ENCODE measurements around the gene FGFR2. TPM values are rescaled to one million over a fixed set of nuclear protein-coding genes. Genes with fewer than 3 reads are reported as not detected.

FGFR2 gene
- total RNA-seq, 1 experiment from 2014 or later = 19.7 TPM

DNA sequence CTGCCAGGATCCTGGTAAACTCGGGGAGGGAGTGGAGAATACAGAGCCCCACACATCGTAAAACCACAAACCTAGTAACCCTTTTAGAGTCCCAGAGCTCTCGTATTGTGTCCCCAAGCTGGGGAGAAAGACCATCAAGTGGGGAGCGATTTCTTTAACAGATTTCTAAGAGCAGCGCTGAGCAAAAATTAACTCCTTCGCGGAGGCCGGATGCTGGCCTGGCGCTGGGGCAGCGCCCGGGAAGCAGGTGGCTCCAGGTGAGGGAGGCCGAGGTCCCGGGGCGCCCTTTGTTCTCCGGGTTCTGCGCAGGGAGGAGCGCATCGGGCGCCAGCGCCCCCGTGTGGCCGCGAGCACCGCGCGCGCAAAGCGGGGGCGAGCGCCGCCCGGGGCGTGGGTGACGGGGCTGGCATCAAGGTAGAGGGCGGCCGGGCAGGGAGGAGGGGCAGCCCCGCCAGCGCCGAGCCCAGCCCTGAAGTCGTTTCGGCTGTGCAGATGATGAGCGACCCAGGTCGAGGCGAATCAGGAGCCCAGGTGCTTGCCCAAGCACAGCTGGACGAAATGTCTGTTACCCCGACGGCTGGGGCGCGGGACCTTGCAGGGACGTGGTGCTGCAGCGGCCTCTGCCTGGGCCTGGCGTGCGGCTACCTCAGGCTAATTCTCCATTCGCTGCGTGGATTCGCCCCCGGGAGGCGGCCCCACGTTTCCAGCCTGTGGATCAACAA is 10.4 kb upstream of the FGFR2 start:
- DNase-seq (ENCODE audit: low read depth, low spot score) = peak; percentile 43
- ChIA-PET POLR2A (interaction anchor here (1.2 kb wide), 1 partner anchor 660 kb away, joined by 3 read pairs; no protein-coding TSS in a partner anchor), CTCF (interaction anchor here (0.7 to 2.0 kb wide), 7 partner anchors 16 to 660 kb away, joined by 3 to 11 read pairs (median 5); no protein-coding TSS in a partner anchor), RAD21 (ENCODE audit: low non-redundant PET in 1 of 2, low total read pairs in 2 of 2, uncharacterized antibody in 2 of 2, unreplicated experiment in 2 of 2) (interaction anchor here in 1 of 2 experiments (0.8 kb wide), 1 partner anchor 660 kb away, joined by 3 read pairs; no protein-coding TSS in a partner anchor)
- H3K4me3 ChIP-seq (replicated peaks in 1 of 2; ENCODE audit: low read depth in 1 of 2, low read length in 2 of 2) = peak overlapping the region; percentile 17 to 18
- H3K9ac ChIP-seq (ENCODE audit: low read length) = no peak overlapping the region
- no peaks in the 10 kb centered on the region for H3K36me3 ChIP-seq (ENCODE audit: control insufficient read depth in 1 of 2, insufficient read depth in 2 of 2, low read length in 2 of 2)
- H3K79me2 ChIP-seq (ENCODE audit: insufficient read depth, low read length) = no peaks in the 10 kb centered on the region
- H3K4me2 ChIP-seq (ENCODE audit: low read length) = peak overlapping the region; percentile 69
- no peaks in the 10 kb centered on the region for H3K9me3 ChIP-seq (ENCODE audit: control insufficient read depth in 1 of 2, insufficient read depth in 1 of 2, low read depth in 1 of 2, low read length in 2 of 2)
- H3K4me1 ChIP-seq (ENCODE audit: control insufficient read depth in 1 of 2, insufficient read depth in 2 of 2, low read length in 2 of 2) = peaks cover 7 to 17% of the 10 kb centered on the region in 2 experiments; a peak in 3 of 4 replicates
- BruUV-seq (replicated peaks) = no TSS peak
- H3K9me2 ChIP-seq (ENCODE audit: insufficient read depth) = no peaks in the 10 kb centered on the region
- no peaks in the 10 kb centered on the region for H3K27me3 ChIP-seq (ENCODE audit: insufficient read depth, low read length)
- ATAC-seq = peak; percentile 95
- intact Hi-C loops (cut with micrococcal nuclease) = loop anchor here (1.0 to 10.0 kb wide), 5 partner anchors 286 to 666 kb away; no protein-coding TSS in a partner anchor
- H2AFZ ChIP-seq (ENCODE audit: low read depth, low read length, poor library complexity, severe bottlenecking) = peak overlapping the region; percentile 91
- no peaks in the 10 kb centered on the region for H4K20me1 ChIP-seq (ENCODE audit: insufficient read depth)
- H3K27ac ChIP-seq (ENCODE audit: low read depth, low read length) = no peak overlapping the region; the same call in 1 of the 2 replicates
- TF ChIP-seq RAD21 (IDR thresholded peaks at IDR 0.05; ENCODE audit: low read depth) = peak; percentile 91
- TF ChIP-seq ELF1 (IDR thresholded peaks at IDR 0.05; ENCODE audit: borderline replicate concordance, low read depth) = no peak
- TF ChIP-seq, protein P1, sequence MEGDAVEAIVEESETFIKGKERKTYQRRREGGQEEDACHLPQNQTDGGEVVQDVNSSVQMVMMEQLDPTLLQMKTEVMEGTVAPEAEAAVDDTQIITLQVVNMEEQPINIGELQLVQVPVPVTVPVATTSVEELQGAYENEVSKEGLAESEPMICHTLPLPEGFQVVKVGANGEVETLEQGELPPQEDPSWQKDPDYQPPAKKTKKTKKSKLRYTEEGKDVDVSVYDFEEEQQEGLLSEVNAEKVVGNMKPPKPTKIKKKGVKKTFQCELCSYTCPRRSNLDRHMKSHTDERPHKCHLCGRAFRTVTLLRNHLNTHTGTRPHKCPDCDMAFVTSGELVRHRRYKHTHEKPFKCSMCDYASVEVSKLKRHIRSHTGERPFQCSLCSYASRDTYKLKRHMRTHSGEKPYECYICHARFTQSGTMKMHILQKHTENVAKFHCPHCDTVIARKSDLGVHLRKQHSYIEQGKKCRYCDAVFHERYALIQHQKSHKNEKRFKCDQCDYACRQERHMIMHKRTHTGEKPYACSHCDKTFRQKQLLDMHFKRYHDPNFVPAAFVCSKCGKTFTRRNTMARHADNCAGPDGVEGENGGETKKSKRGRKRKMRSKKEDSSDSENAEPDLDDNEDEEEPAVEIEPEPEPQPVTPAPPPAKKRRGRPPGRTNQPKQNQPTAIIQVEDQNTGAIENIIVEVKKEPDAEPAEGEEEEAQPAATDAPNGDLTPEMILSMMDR (IDR thresholded peaks at IDR 0.05 in 2 of 3, conservative IDR thresholded peaks at IDR 0.05 in 1 of 3; ENCODE audit: borderline replicate concordance in 1 of 3, insufficient read depth in 1 of 3, low read depth in 2 of 3, low read length in 2 of 3) = peak; percentile 90 to 98 (median 93)
- TF ChIP-seq EZH2phosphoT487 (IDR thresholded peaks at IDR 0.05; ENCODE audit: borderline replicate concordance) = no peak
- TF ChIP-seq YY1 (IDR thresholded peaks at IDR 0.05; ENCODE audit: extremely low read depth, insufficient replicate concordance, low read depth, low read length) = peak; percentile 49
- no peak for TF ChIP-seq JUND (IDR thresholded peaks at IDR 0.05)
- TF ChIP-seq FOSL1 (IDR thresholded peaks at IDR 0.05; ENCODE audit: low read depth) = no peak
- TF ChIP-seq EZH2 (IDR thresholded peaks at IDR 0.05) = no peak
- TF ChIP-seq SRF (IDR thresholded peaks at IDR 0.05; ENCODE audit: low read depth) = no peak
- no peak for TF ChIP-seq SP1 (IDR thresholded peaks at IDR 0.05; ENCODE audit: low read depth)
- TF ChIP-seq REST (IDR thresholded peaks at IDR 0.05; ENCODE audit: low read depth) = no peak
- TF ChIP-seq ATF3 (IDR thresholded peaks at IDR 0.05) = no peak
- TF ChIP-seq, protein P2, sequence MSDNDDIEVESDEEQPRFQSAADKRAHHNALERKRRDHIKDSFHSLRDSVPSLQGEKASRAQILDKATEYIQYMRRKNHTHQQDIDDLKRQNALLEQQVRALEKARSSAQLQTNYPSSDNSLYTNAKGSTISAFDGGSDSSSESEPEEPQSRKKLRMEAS (IDR thresholded peaks at IDR 0.05) = peak; percentile 63
- TF ChIP-seq ZFX (IDR thresholded peaks at IDR 0.05) = no peak
- TF ChIP-seq, protein P3, sequence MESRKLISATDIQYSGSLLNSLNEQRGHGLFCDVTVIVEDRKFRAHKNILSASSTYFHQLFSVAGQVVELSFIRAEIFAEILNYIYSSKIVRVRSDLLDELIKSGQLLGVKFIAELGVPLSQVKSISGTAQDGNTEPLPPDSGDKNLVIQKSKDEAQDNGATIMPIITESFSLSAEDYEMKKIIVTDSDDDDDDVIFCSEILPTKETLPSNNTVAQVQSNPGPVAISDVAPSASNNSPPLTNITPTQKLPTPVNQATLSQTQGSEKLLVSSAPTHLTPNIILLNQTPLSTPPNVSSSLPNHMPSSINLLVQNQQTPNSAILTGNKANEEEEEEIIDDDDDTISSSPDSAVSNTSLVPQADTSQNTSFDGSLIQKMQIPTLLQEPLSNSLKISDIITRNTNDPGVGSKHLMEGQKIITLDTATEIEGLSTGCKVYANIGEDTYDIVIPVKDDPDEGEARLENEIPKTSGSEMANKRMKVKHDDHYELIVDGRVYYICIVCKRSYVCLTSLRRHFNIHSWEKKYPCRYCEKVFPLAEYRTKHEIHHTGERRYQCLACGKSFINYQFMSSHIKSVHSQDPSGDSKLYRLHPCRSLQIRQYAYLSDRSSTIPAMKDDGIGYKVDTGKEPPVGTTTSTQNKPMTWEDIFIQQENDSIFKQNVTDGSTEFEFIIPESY (IDR thresholded peaks at IDR 0.05; ENCODE audit: extremely low read depth, insufficient replicate concordance, low read length) = no peak
- peak; percentile 66 for TF ChIP-seq TCF7L2 (IDR thresholded peaks at IDR 0.05; ENCODE audit: borderline replicate concordance, extremely low read depth, insufficient read depth, insufficient read length)
- peak; percentile 93 for TF ChIP-seq EGR1 (IDR thresholded peaks at IDR 0.05; ENCODE audit: low read depth)
- 0 out of 2 replicates have a peak, but pooled peaks have one; percentile 15 for TF ChIP-seq POLR2AphosphoS5 (IDR thresholded peaks at IDR 0.05; ENCODE audit: low read depth, low read length)
